ENCODE measurements around the gene SRRM4.

DNA sequence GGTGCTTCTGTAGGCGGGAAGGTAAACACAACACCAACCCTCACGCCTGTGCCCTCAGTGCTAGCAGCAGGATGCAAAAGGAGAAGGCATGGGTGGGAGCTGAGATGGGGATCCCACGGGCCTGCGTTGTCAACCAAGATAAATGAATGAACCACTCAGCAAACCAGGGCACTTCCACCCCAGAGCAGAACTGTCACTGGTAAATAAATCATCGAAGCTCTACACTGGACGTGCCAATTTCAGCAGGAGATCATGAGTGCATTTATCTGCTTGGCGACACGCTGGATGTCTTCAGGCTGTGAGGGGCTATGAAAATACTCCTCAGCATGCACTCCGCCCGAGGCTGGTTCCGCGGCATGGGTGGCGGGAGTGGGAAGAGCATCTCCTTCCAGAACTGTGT is 230.5 kb downstream of the SRRM4 start:
- TF ChIP-seq, protein P1, sequence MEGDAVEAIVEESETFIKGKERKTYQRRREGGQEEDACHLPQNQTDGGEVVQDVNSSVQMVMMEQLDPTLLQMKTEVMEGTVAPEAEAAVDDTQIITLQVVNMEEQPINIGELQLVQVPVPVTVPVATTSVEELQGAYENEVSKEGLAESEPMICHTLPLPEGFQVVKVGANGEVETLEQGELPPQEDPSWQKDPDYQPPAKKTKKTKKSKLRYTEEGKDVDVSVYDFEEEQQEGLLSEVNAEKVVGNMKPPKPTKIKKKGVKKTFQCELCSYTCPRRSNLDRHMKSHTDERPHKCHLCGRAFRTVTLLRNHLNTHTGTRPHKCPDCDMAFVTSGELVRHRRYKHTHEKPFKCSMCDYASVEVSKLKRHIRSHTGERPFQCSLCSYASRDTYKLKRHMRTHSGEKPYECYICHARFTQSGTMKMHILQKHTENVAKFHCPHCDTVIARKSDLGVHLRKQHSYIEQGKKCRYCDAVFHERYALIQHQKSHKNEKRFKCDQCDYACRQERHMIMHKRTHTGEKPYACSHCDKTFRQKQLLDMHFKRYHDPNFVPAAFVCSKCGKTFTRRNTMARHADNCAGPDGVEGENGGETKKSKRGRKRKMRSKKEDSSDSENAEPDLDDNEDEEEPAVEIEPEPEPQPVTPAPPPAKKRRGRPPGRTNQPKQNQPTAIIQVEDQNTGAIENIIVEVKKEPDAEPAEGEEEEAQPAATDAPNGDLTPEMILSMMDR (IDR thresholded peaks at IDR 0.05; ENCODE audit: low read depth, low read length, missing input control) = no peak
- no peak for TF ChIP-seq SP1 (IDR thresholded peaks at IDR 0.05)

Data from liver (tissue), 3 donors.